ENCODE data around the gene CACNA1B.
"Not testable (repeated sequence)": the region's sequence is repeated elsewhere in the genome, so short reads cannot be mapped to it uniquely, and the experiment has no call there.

The CACNA1B gene

DNA sequence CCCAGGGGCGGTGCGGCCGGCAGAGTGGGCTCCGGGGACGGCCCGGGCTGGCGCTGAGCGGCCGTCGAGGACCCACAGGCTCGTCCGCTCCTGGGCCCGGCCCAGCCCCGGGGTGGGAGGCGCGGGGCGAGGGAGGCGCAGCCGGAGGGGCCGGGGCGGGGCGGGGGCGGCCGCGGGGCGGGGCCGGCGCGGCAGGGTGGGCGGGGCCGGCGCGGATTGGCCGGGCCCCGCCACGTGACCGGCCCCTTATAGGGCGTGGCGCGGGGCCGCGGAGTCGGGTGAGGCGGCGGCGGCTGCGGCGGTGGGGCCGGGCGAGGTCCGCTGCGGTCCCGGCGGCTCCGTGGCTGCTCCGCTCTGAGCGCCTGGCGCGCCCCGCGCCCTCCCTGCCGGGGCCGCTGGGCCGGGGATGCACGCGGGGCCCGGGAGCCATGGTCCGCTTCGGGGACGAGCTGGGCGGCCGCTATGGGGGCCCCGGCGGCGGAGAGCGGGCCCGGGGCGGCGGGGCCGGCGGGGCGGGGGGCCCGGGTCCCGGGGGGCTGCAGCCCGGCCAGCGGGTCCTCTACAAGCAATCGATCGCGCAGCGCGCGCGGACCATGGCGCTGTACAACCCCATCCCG is at the start of gene CACNA1B:
TSS of gene CACNA1B (plus strand) at position 277 of the 617 bp plus-strand sequence. CDS start at position 429, 152 bp downstream.
- DNase-seq (ENCODE audit: low read depth, low spot score) = peak; percentile 15
- H3K9me3 ChIP-seq (ENCODE audit: insufficient read depth, low read length); H3K4me1 ChIP-seq (ENCODE audit: insufficient read depth, insufficient read length): not testable (repeated sequence)
- peak within 1 kb of the TSS; percentile 59 for H3K9ac ChIP-seq (ENCODE audit: insufficient read length, low read depth)
- peak within 1 kb of the TSS; percentile 90 for H3K4me3 ChIP-seq (ENCODE audit: insufficient read length, low read depth)
- H3K36me3 ChIP-seq (ENCODE audit: insufficient read depth, insufficient read length, low read length) = peaks cover 37% of the 10 kb centered on the region
- peaks cover 42% of the 10 kb centered on the region for H3K27me3 ChIP-seq (ENCODE audit: insufficient read depth, insufficient read length)

DNA sequence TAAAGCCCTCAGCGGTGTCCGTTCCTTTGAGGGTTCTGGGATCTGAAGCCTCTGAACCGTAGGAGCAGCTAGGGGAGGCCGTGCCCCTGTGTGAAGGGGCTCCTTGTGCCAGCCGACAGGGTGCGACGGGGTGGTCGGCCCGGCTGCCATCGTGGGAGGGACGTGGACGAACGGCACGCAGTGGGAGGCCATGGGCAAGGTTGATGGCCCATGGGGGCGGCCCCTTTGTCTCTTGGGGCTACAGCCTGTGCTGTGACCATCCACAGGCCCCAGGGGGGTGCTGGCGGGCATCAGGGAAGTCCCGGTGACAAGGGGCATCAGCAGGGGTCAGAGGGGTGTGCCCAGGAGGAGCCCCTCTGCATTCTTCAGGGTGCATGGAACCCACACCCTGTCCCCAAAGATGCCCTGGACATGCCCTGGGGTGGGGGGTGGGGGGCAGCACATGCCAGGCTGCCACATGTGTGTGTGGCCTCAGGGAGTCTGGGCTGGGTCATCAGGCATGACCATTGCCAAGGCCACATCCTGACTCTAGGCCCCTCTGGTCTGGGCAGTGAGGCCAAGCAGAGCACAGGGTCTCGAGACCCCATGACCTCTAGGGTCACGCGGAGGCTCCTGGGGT is 49.6 kb upstream of the CACNA1B start:
- no peak overlapping the region for H3K9ac ChIP-seq (ENCODE audit: insufficient read length, low read depth)
- no peaks in the 10 kb centered on the region for H3K27me3 ChIP-seq (ENCODE audit: insufficient read depth, insufficient read length)
- peaks cover 8% of the 10 kb centered on the region; the same call in 1 of the 2 replicates for H3K9me3 ChIP-seq (ENCODE audit: insufficient read depth, low read length)
- H3K4me1 ChIP-seq (ENCODE audit: insufficient read depth, insufficient read length) = peaks cover 3% of the 10 kb centered on the region
- DNase-seq (ENCODE audit: low read depth, low spot score) = no peak
- no peak overlapping the region for H3K4me3 ChIP-seq (ENCODE audit: insufficient read length, low read depth)
- peaks cover 61% of the 10 kb centered on the region for H3K36me3 ChIP-seq (ENCODE audit: insufficient read depth, insufficient read length, low read length)
- TF ChIP-seq YY1 (IDR thresholded peaks at IDR 0.05; ENCODE audit: insufficient read depth, insufficient read length) (no peak), ZNF274 (IDR thresholded peaks at IDR 0.05; ENCODE audit: low read depth, low read length) (no peak), SUZ12 (IDR thresholded peaks at IDR 0.05; ENCODE audit: extremely low read depth, insufficient read depth, insufficient read length) (no peak)

GRCh38 chr9:137828527-137829259 is 48.9 kb upstream of the CACNA1B start:
- TF ChIP-seq ZNF274 (IDR thresholded peaks at IDR 0.05; ENCODE audit: low read depth, low read length) = no peak
- TF ChIP-seq SUZ12 (IDR thresholded peaks at IDR 0.05; ENCODE audit: extremely low read depth, insufficient read depth, insufficient read length) = no peak
- TF ChIP-seq YY1 (IDR thresholded peaks at IDR 0.05; ENCODE audit: insufficient read depth, insufficient read length) = no peak
- Histone ChIP-seq H3K27me3 (ENCODE audit: insufficient read depth, insufficient read length) (no peaks in the 10 kb centered on the region), H3K4me1 (ENCODE audit: insufficient read depth, insufficient read length) (peaks cover 3% of the 10 kb centered on the region), H3K4me3 (ENCODE audit: insufficient read length, low read depth) (no peak overlapping the region), H3K36me3 (ENCODE audit: insufficient read depth, insufficient read length, low read length) (peaks cover 67% of the 10 kb centered on the region), H3K9me3 (ENCODE audit: insufficient read depth, low read length) (peaks cover 8% of the 10 kb centered on the region; the same call in 1 of the 2 replicates), H3K9ac (ENCODE audit: insufficient read length, low read depth) (no peak overlapping the region)
- peak; percentile 61 for DNase-seq (ENCODE audit: low read depth, low spot score)

DNA sequence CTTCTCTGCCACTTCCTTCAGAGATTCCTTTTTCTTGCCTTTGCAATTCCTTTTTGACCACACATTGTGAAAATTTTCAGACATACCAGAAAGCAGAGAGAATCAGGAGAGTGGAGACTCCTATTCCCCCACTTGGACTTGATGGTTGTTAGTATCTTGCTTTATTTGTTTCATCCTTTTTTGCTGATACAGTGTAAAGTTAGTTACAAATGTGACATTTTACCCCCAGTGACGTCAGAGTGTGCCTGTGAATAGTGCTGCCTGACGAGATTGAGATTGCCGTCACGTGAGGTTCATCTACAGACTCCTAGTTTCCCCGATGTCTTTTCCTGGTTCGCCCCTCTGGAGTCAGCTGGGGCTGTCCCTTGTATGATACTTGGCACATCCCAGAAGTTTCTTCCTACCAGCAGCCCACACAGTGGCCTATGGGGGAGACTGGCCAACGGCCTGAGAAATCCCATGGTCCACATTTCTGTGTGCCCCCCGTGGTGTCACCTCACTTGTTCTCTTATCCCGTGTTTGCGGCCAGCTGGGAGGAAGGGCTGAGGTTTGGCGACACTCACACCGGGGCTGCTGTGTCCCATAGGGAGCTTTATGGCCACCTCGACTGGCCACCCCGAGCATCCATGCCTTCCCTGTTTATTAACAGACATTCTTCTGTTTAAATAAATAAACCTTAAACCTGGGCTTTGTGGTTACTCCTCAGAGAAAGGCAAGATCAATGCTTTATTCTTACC is 48.2 kb upstream of the CACNA1B start:
- H3K9ac ChIP-seq (ENCODE audit: insufficient read length, low read depth) = no peak overlapping the region
- H3K4me1 ChIP-seq (ENCODE audit: insufficient read depth, insufficient read length) = peaks cover 3% of the 10 kb centered on the region
- no peak for DNase-seq (ENCODE audit: low read depth, low spot score)
- TF ChIP-seq ZNF274 (IDR thresholded peaks at IDR 0.05; ENCODE audit: low read depth, low read length) (no peak), YY1 (IDR thresholded peaks at IDR 0.05; ENCODE audit: insufficient read depth, insufficient read length) (no peak), SUZ12 (IDR thresholded peaks at IDR 0.05; ENCODE audit: extremely low read depth, insufficient read depth, insufficient read length) (no peak)
- no peaks in the 10 kb centered on the region for H3K27me3 ChIP-seq (ENCODE audit: insufficient read depth, insufficient read length)
- H3K36me3 ChIP-seq (ENCODE audit: insufficient read depth, insufficient read length, low read length) = peaks cover 68% of the 10 kb centered on the region
- peaks cover 8% of the 10 kb centered on the region; the same call in 1 of the 2 replicates for H3K9me3 ChIP-seq (ENCODE audit: insufficient read depth, low read length)
- no peak overlapping the region for H3K4me3 ChIP-seq (ENCODE audit: insufficient read length, low read depth)

- Histone ChIP-seq H3K27me3 (ENCODE audit: insufficient read depth, insufficient read length) (no peaks in the 10 kb centered on the region), H3K9me3 (ENCODE audit: insufficient read depth, low read length) (no peaks in the 10 kb centered on the region), H3K36me3 (ENCODE audit: insufficient read depth, insufficient read length, low read length) (peaks cover 72% of the 10 kb centered on the region), H3K4me3 (ENCODE audit: insufficient read length, low read depth) (no peak overlapping the region), H3K4me1 (ENCODE audit: insufficient read depth, insufficient read length) (peaks cover 4% of the 10 kb centered on the region), H3K9ac (ENCODE audit: insufficient read length, low read depth) (no peak overlapping the region)
- DNase-seq (ENCODE audit: low read depth, low spot score) = no peak
- TF ChIP-seq SUZ12 (IDR thresholded peaks at IDR 0.05; ENCODE audit: extremely low read depth, insufficient read depth, insufficient read length) (no peak), ZNF274 (IDR thresholded peaks at IDR 0.05; ENCODE audit: low read depth, low read length) (no peak), YY1 (IDR thresholded peaks at IDR 0.05; ENCODE audit: insufficient read depth, insufficient read length) (no peak)
Observed at GRCh38 chr9:137832191-137832700, 45.3 kb upstream of the CACNA1B start.

DNA sequence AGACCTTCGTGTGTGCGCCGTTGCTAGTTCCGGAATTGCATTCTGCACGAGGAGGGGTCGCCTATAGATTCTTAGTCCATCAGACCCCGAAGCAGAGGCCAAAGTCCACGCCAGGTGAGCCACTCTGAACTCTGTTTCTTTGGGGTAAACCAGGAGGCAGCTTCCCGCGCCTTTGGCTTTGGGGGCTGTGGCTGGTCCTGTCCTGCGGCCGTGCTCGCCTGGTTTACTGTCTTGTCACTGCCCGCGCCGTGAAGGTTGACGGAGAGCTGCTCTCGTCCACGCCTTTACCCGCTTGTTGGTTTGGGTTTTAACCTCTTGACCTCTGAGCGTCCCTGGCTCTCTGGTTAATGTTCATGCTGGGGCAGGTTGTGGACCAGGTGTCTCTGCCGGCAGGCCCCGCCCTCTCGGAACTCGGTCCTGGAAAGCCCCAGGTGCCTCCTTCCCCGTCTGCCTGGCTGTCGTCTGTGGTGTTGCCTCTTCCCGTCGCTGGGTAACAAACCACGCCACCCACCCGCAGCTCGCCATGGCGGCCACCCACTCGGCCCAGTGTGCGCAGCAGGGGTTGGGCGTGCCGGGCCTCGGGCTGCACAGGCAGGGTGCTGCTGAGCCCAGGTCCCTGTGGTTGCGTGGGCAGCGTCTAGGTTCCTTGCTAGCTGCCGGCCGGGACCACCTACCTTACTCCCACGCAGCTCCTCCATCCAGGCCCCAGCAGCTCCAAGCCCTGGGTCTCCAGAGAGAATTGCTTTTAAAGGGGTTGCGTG is 44.6 kb upstream of the CACNA1B start:
- Histone ChIP-seq H3K27me3 (ENCODE audit: insufficient read depth, insufficient read length) (no peaks in the 10 kb centered on the region), H3K4me1 (ENCODE audit: insufficient read depth, insufficient read length) (peaks cover 11% of the 10 kb centered on the region), H3K4me3 (ENCODE audit: insufficient read length, low read depth) (no peak overlapping the region), H3K9ac (ENCODE audit: insufficient read length, low read depth) (no peak overlapping the region), H3K36me3 (ENCODE audit: insufficient read depth, insufficient read length, low read length) (peaks cover 67% of the 10 kb centered on the region), H3K9me3 (ENCODE audit: insufficient read depth, low read length) (no peaks in the 10 kb centered on the region)
- TF ChIP-seq SUZ12 (IDR thresholded peaks at IDR 0.05; ENCODE audit: extremely low read depth, insufficient read depth, insufficient read length) = no peak
- TF ChIP-seq YY1 (IDR thresholded peaks at IDR 0.05; ENCODE audit: insufficient read depth, insufficient read length) = no peak
- no peak for TF ChIP-seq ZNF274 (IDR thresholded peaks at IDR 0.05; ENCODE audit: low read depth, low read length)
- no peak for DNase-seq (ENCODE audit: low read depth, low spot score)
